HepG2 (cell line): ENCODE results near the gene SH3GLB2. TPM values are rescaled to one million over a fixed set of nuclear protein-coding genes. Genes with fewer than 3 reads are reported as not detected.

Experiments used
- BHLHE40 ChIP-seq: IDR thresholded peaks from 2 replicates; pipeline ENCODE4 v1.6.1; 2011; ENCODE audit warnings: low read length, improper control_type of control experiment
- CREB1 ChIP-seq, 2 experiments: fragments of 450-650 bp in 1 of 2; IDR thresholded peaks; 2 replicates each; pipeline ENCODE4 v1.6.1; 2016 to 2017; ENCODE audit warnings: control low read depth in 1 of 2, mild to moderate bottlenecking in 1 of 2, missing compliant biosample characterization in 1 of 2, missing genetic modification characterization in 1 of 2
- DR1 ChIP-seq: sonication (generic); formaldehyde crosslinking; IDR thresholded peaks from 2 replicates; pipeline ENCODE4 v1.8.0; 2021; ENCODE audit warnings: mild to moderate bottlenecking, missing genetic modification reagents, inconsistent platforms
- HMG20B ChIP-seq: conservative IDR thresholded peaks from 2 replicates; pipeline ENCODE4 v1.6.1; 2016; ENCODE audit warnings: missing genetic modification reagents, missing compliant biosample characterization
- HOXA3 ChIP-seq: sonication (generic); formaldehyde crosslinking; IDR thresholded peaks from 2 replicates; pipeline ENCODE4 v1.5.0; 2020; ENCODE audit warnings: missing genetic modification reagents
- KDM3A ChIP-seq: IDR thresholded peaks from 2 replicates; pipeline ENCODE4 v1.6.1; 2018; ENCODE audit warnings: low read depth, missing compliant biosample characterization
- KLF12 ChIP-seq: sonication (generic); formaldehyde crosslinking; IDR thresholded peaks from 2 replicates; pipeline ENCODE4 v1.4.0; 2020; ENCODE audit warnings: missing genetic modification reagents, borderline replicate concordance
- MAFK ChIP-seq, 2 experiments: IDR thresholded peaks in 1 of 2; conservative IDR thresholded peaks in 1 of 2; 2 replicates each; pipeline ENCODE4 v1.6.1; 2011; ENCODE audit warnings: improper control_type of control experiment in 2 of 2, low read length in 2 of 2
- MBNL3 ChIP-seq: fragments of 250-450 bp; sonication (Bioruptor Pico); conservative IDR thresholded peaks from 2 replicates; pipeline ENCODE4 v1.8.0; 2022; ENCODE audit warnings: mild to moderate bottlenecking, inconsistent platforms
- POLR2AphosphoS5 ChIP-seq: IDR thresholded peaks from 2 replicates; pipeline ENCODE4 v1.6.1; 2012; ENCODE audit warnings: low read depth, low read length
- SP5 ChIP-seq: IDR thresholded peaks from 2 replicates; pipeline ENCODE4 v1.6.1; 2016; ENCODE audit warnings: low read depth, borderline replicate concordance
- TAF15 ChIP-seq: fragments of 200-400 bp; formaldehyde crosslinking; IDR thresholded peaks from one replicate; pipeline ENCODE4 v1.6.1; 2018; ENCODE audit warnings: mild to moderate bottlenecking, low read depth, low read length; ENCODE audit not compliant: poor library complexity, severe bottlenecking
- TP53 ChIP-seq: sonication (generic); formaldehyde crosslinking; conservative IDR thresholded peaks from 2 replicates; pipeline ENCODE4 v1.4.0; 2020; ENCODE audit warnings: missing genetic modification reagents
- ZNF234 ChIP-seq: sonication (generic); formaldehyde crosslinking; conservative IDR thresholded peaks from 2 replicates; pipeline ENCODE4 v1.5.1; 2020; ENCODE audit warnings: mild to moderate bottlenecking, missing genetic modification reagents
- ZNF577 ChIP-seq: sonication (generic); formaldehyde crosslinking; IDR thresholded peaks from 2 replicates; pipeline ENCODE4 v1.4.0; 2020; ENCODE audit warnings: mild to moderate bottlenecking, low read depth, missing genetic modification reagents, borderline replicate concordance
- ZNF749 ChIP-seq: sonication (generic); formaldehyde crosslinking; IDR thresholded peaks from 2 replicates; pipeline ENCODE4 v1.8.0; 2022; ENCODE audit warnings: mild to moderate bottlenecking, missing genetic modification reagents, moderate library complexity, borderline replicate concordance
- ZNF773 ChIP-seq: sonication (generic); formaldehyde crosslinking; IDR thresholded peaks from 2 replicates; pipeline ENCODE4 v1.4.0; 2020; ENCODE audit warnings: missing genetic modification reagents, borderline replicate concordance
- ZNF878 ChIP-seq: sonication (generic); formaldehyde crosslinking; IDR thresholded peaks from 2 replicates; pipeline ENCODE4 v1.8.1; 2023; ENCODE audit warnings: mild to moderate bottlenecking, missing genetic modification reagents, moderate library complexity
- polyA plus RNA-seq, 8 experiments: library from polyadenylated mRNA; depleted of rRNA in 3 of 8; stranded (reverse) in 7 of 8; unstranded in 1 of 8; fragments of >200 nt; fragmentation: Illumina TruSeq in 4 of 8; extraction: Trizol in 4 of 8; gene quantifications; 2 replicates each; pipeline versions ENCODE4 v1.2.1 to v1.2.3, GENCODE V29; 2011 to 2016; ENCODE audit warnings: low read depth in 4 of 8, missing spikeins in 1 of 8, mixed read lengths in 1 of 8; ENCODE audit not compliant: insufficient read depth in 1 of 8
- total RNA-seq, 5 experiments: library from RNA; depleted of rRNA; stranded (reverse); fragments of >200 nt; fragmentation: Illumina TruSeq; extraction: Trizol; gene quantifications; 2 replicates each; pipeline ENCODE4 v1.2.3, GENCODE V29; 2016; ENCODE audit warnings: low read depth in 1 of 5
- TF ChIP-seq, protein P1 (sequence below): sonication (generic); formaldehyde crosslinking; IDR thresholded peaks from 2 replicates; pipeline ENCODE4 v1.8.0; 2022; ENCODE audit warnings: mild to moderate bottlenecking, missing genetic modification reagents; ENCODE audit not compliant: insufficient replicate concordance
- TF ChIP-seq, protein P2 (sequence below): sonication (generic); formaldehyde crosslinking; IDR thresholded peaks from 2 replicates; pipeline ENCODE4 v1.4.0; 2020; ENCODE audit warnings: missing genetic modification reagents
- TF ChIP-seq, protein P3 (sequence below): IDR thresholded peaks from 2 replicates; pipeline ENCODE4 v1.6.1; 2016; ENCODE audit warnings: mild to moderate bottlenecking
- TF ChIP-seq, protein P4 (sequence below): sonication (generic); formaldehyde crosslinking; IDR thresholded peaks from 2 replicates; pipeline ENCODE4 v1.8.0; 2022; ENCODE audit warnings: mild to moderate bottlenecking, missing genetic modification reagents, moderate library complexity
- TF ChIP-seq, protein P5 (sequence below): sonication (generic); formaldehyde crosslinking; IDR thresholded peaks from 2 replicates; pipeline ENCODE4 v1.8.1; 2023; ENCODE audit warnings: mild to moderate bottlenecking, moderate library complexity, missing genetic modification reagents

Gene SH3GLB2
- total and polyA plus RNA-seq, 2 of the 13 experiments (the other 11 are each of a cell fraction or from before 2014, with no cell fraction given): 24.0 to 40.6 TPM

DNA sequence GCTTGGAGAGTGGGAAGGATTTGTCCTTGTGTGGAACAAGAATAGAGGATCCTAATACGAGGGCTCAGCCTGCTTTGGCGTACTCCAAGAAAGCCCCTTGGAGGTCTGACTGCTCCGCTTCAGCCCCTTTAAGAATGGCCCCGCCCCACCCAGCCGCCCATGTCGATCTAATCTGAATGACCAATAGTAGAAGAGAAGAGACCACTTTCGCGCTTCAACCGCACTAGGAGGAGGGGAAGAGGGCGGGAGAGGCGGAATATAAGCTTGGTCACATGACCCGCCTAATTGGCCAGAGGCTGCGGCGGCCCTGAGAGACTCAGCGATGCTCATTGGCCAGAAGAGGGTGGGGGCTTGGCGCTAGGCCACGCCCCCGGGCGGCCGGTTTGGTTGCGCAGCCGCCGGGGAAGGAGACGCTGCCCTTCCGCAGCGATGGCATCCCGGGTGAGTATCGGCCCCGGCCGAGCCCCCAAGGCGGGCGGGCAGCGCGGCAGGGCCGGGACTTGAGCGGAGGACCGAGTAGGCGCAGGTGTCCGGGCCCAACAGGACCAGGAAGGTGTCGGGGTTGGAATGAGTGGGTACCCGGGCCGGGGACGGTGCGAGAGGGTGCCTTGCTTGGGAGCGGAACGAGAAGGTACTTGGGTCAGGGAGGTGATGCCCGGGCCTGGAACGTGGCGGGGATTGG lies 8.3 kb upstream of the SH3GLB2 start, which contains the start of gene MIGA2 (continued):
- TF ChIP-seq, protein P1, sequence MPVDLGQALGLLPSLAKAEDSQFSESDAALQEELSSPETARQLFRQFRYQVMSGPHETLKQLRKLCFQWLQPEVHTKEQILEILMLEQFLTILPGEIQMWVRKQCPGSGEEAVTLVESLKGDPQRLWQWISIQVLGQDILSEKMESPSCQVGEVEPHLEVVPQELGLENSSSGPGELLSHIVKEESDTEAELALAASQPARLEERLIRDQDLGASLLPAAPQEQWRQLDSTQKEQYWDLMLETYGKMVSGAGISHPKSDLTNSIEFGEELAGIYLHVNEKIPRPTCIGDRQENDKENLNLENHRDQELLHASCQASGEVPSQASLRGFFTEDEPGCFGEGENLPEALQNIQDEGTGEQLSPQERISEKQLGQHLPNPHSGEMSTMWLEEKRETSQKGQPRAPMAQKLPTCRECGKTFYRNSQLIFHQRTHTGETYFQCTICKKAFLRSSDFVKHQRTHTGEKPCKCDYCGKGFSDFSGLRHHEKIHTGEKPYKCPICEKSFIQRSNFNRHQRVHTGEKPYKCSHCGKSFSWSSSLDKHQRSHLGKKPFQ (CRISPR knock-in tag): no peak
- TF ChIP-seq ZNF749 (no peak), DR1 (CRISPR knock-in tag) (peak; percentile 82), ZNF773 (CRISPR knock-in tag) (no peak), TAF15 (no peak), MAFK (conservative IDR thresholded peaks at IDR 0.05 in 1 of 2, IDR thresholded peaks at IDR 0.05 in 1 of 2; ENCODE audit: low read length in 2 of 2) (no peak), SP5 (CRISPR knock-in tag) (peak; percentile 93), ZNF577 (CRISPR knock-in tag) (no peak), TP53 (CRISPR knock-in tag) (no peak), HOXA3 (CRISPR knock-in tag) (peak; percentile 28; the same call in 1 of the 2 replicates), BHLHE40 (peak; percentile 86), MBNL3 (CRISPR knock-in tag) (no peak), HMG20B (CRISPR knock-in tag) (0 out of 2 replicates have a peak, but pooled peaks have one; percentile 51), ZNF234 (CRISPR knock-in tag) (no peak), ZNF878 (no peak), POLR2AphosphoS5 (peak; percentile 44; the same call in 1 of the 2 replicates), KDM3A (CRISPR knock-in tag) (peak; percentile 73; the same call in 1 of the 2 replicates), CREB1 (IDR thresholded peaks at IDR 0.05) (peak; percentile 67), CREB1 (CRISPR knock-in tag; IDR thresholded peaks at IDR 0.05) (peak; percentile 65), KLF12 (CRISPR knock-in tag) (no peak)
- TF ChIP-seq, protein P2, sequence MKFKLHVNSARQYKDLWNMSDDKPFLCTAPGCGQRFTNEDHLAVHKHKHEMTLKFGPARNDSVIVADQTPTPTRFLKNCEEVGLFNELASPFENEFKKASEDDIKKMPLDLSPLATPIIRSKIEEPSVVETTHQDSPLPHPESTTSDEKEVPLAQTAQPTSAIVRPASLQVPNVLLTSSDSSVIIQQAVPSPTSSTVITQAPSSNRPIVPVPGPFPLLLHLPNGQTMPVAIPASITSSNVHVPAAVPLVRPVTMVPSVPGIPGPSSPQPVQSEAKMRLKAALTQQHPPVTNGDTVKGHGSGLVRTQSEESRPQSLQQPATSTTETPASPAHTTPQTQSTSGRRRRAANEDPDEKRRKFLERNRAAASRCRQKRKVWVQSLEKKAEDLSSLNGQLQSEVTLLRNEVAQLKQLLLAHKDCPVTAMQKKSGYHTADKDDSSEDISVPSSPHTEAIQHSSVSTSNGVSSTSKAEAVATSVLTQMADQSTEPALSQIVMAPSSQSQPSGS (CRISPR knock-in tag): no peak
- TF ChIP-seq, protein P3, sequence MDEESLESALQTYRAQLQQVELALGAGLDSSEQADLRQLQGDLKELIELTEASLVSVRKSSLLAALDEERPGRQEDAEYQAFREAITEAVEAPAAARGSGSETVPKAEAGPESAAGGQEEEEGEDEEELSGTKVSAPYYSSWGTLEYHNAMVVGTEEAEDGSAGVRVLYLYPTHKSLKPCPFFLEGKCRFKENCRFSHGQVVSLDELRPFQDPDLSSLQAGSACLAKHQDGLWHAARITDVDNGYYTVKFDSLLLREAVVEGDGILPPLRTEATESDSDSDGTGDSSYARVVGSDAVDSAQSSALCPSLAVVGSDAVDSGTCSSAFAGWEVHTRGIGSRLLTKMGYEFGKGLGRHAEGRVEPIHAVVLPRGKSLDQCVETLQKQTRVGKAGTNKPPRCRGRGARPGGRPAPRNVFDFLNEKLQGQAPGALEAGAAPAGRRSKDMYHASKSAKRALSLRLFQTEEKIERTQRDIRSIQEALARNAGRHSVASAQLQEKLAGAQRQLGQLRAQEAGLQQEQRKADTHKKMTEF (CRISPR knock-in tag): peak; percentile 66; the same call in 1 of the 2 replicates
- TF ChIP-seq, protein P4, sequence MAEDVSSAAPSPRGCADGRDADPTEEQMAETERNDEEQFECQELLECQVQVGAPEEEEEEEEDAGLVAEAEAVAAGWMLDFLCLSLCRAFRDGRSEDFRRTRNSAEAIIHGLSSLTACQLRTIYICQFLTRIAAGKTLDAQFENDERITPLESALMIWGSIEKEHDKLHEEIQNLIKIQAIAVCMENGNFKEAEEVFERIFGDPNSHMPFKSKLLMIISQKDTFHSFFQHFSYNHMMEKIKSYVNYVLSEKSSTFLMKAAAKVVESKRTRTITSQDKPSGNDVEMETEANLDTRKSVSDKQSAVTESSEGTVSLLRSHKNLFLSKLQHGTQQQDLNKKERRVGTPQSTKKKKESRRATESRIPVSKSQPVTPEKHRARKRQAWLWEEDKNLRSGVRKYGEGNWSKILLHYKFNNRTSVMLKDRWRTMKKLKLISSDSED (CRISPR knock-in tag): no peak
- TF ChIP-seq, protein P5, sequence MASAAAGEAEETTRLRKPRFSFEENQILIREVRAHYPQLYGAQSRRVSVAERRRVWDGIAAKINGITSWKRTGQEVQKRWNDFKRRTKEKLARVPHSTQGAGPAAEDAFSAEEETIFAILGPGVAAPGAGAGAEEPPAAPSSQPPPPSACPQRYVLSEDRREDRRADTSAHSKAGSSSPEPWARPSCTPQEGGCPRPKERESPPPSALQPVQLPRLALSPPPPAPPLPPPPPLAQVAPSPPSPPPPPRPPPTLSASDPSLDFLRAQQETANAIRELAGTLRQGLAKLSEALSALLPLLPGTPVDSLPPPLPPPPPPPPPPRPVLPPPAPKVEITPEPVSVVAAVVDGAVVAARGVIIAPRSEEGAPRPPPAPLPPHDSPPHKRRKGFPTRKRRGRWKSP: no peak
